Keratinocyte (primary cell): Measurements from ENCODE around the gene ENPP6. TPM values are rescaled to one million over a fixed set of nuclear protein-coding genes. Genes with fewer than 3 reads are reported as not detected.

ENCODE experiments used
- DNase-seq: peaks from one replicate; pipeline ENCODE4 v3.0.0-alpha.2; 2011; ENCODE audit warnings: low read depth, missing footprints, low spot score
- FAIRE-seq: peaks from 2 replicates; lab custom pipeline; 2011; peaks lifted over from hg19 to GRCh38; lab: Jason Lieb, UNC
- H2AFZ ChIP-seq: 2 replicates; pipeline ENCODE4 v1.6.0; 2012; ENCODE audit warnings: low read length, control low read depth, inconsistent platforms; ENCODE audit not compliant: control insufficient read depth
- H3K27ac ChIP-seq: 2 replicates; pipeline ENCODE4 v1.5.1; 2011; ENCODE audit warnings: low read length; ENCODE audit not compliant: control insufficient read depth, insufficient read depth
- H3K27me3 ChIP-seq: 3 replicates; pipeline ENCODE4 v1.6.0; 2011; ENCODE audit warnings: low read length; ENCODE audit not compliant: control insufficient read depth, insufficient read depth; ENCODE audit errors: extremely low read depth
- H3K36me3 ChIP-seq, 2 experiments: 2 replicates in 1 of 2; 3 replicates in 1 of 2; pipeline ENCODE4 v1.5.1; 2011; ENCODE audit warnings: low read length in 2 of 2, mild to moderate bottlenecking in 1 of 2; ENCODE audit not compliant: control insufficient read depth in 2 of 2, insufficient read depth in 2 of 2; ENCODE audit errors: extremely low read depth in 1 of 2
- H3K4me1 ChIP-seq: 3 replicates; pipeline ENCODE4 v1.5.1; 2011; ENCODE audit warnings: low read length; ENCODE audit not compliant: control insufficient read depth, insufficient read depth; ENCODE audit errors: extremely low read depth
- H3K4me2 ChIP-seq: 3 replicates; pipeline ENCODE4 v1.6.0; 2011; ENCODE audit warnings: low read depth, low read length; ENCODE audit not compliant: control insufficient read depth, insufficient read depth; ENCODE audit errors: extremely low read depth
- H3K4me3 ChIP-seq, 3 experiments: fragments of 200-600 bp in 1 of 3; sonication (generic) in 1 of 3; 2 replicates in 2 of 3; 3 replicates in 1 of 3; pipeline ENCODE4 v1.5.1; 2011 to 2016; ENCODE audit warnings: low read length in 3 of 3, mild to moderate bottlenecking in 3 of 3, control low read depth in 2 of 3, inconsistent platforms in 1 of 3, low read depth in 1 of 3, mixed read lengths in 1 of 3, mixed run types in 1 of 3, moderate library complexity in 1 of 3; ENCODE audit not compliant: control insufficient read depth in 2 of 3, insufficient read depth in 2 of 3; ENCODE audit errors: extremely low read depth in 1 of 3
- H3K79me2 ChIP-seq: 2 replicates; pipeline ENCODE4 v1.6.0; 2012; ENCODE audit warnings: low read length; ENCODE audit not compliant: control insufficient read depth, insufficient read depth
- H3K9ac ChIP-seq: 3 replicates; pipeline ENCODE4 v1.6.0; 2011; ENCODE audit warnings: low read length; ENCODE audit not compliant: control insufficient read depth, insufficient read depth; ENCODE audit errors: extremely low read depth
- H3K9me1 ChIP-seq: 3 replicates; pipeline ENCODE4 v1.6.0; 2011; ENCODE audit warnings: low read length; ENCODE audit not compliant: control insufficient read depth, insufficient read depth; ENCODE audit errors: extremely low read depth
- H3K9me3 ChIP-seq: 2 replicates; pipeline ENCODE4 v1.5.1; 2012; ENCODE audit warnings: low read depth, low read length; ENCODE audit not compliant: control insufficient read depth
- H4K20me1 ChIP-seq: 3 replicates; pipeline ENCODE4 v1.6.0; 2011; ENCODE audit warnings: low read length; ENCODE audit not compliant: control insufficient read depth, insufficient read depth; ENCODE audit errors: extremely low read depth
- EZH2 ChIP-seq: IDR thresholded peaks from one replicate; pipeline ENCODE4 v1.6.1; 2012; ENCODE audit warnings: inconsistent platforms, mild to moderate bottlenecking, low read length, moderate library complexity
- dilution Hi-C: fragments of 300-500 bp; cut with MboI; formaldehyde crosslinking; loops from one replicate; pipeline ENCODE4 v1.7.0; 2020; ENCODE audit warnings: low sequenced_read_pairs; ENCODE audit not compliant: extremely low pct_ligation_motif_present
- polyA plus RNA-seq, 5 experiments: library from polyadenylated mRNA; depleted of rRNA in 3 of 5; stranded (reverse) in 3 of 5; stranded (forward) in 1 of 5; unstranded in 1 of 5; fragments of >200 nt; gene quantifications; 1 replicate in 1 of 5; 2 replicates in 3 of 5; 3 replicates in 1 of 5; pipeline versions ENCODE4 v1.2.1 to v1.2.3, GENCODE V29; 2011 to 2012; ENCODE audit warnings: missing spikeins in 2 of 5, low read depth in 1 of 5, low replicate concordance in 1 of 5
- TF ChIP-seq, protein P1 (sequence below), 3 experiments: IDR thresholded peaks in 1 of 3; conservative IDR thresholded peaks in 1 of 3; optimal IDR thresholded peaks in 1 of 3; 2 replicates in 2 of 3; 3 replicates in 1 of 3; pipeline versions ENCODE3 to v1.5.1; 2011; ENCODE audit warnings: low read length in 3 of 3, mild to moderate bottlenecking in 3 of 3, moderate library complexity in 2 of 3, control low read depth in 1 of 3, inconsistent platforms in 1 of 3; ENCODE audit not compliant: insufficient read depth in 2 of 3; ENCODE audit errors: extremely low read depth in 1 of 3

Gene ENPP6
- polyA plus RNA-seq, 1 donor (not counting 4 experiments of a cell fraction or from before 2014, with no cell fraction given): not detected

DNA sequence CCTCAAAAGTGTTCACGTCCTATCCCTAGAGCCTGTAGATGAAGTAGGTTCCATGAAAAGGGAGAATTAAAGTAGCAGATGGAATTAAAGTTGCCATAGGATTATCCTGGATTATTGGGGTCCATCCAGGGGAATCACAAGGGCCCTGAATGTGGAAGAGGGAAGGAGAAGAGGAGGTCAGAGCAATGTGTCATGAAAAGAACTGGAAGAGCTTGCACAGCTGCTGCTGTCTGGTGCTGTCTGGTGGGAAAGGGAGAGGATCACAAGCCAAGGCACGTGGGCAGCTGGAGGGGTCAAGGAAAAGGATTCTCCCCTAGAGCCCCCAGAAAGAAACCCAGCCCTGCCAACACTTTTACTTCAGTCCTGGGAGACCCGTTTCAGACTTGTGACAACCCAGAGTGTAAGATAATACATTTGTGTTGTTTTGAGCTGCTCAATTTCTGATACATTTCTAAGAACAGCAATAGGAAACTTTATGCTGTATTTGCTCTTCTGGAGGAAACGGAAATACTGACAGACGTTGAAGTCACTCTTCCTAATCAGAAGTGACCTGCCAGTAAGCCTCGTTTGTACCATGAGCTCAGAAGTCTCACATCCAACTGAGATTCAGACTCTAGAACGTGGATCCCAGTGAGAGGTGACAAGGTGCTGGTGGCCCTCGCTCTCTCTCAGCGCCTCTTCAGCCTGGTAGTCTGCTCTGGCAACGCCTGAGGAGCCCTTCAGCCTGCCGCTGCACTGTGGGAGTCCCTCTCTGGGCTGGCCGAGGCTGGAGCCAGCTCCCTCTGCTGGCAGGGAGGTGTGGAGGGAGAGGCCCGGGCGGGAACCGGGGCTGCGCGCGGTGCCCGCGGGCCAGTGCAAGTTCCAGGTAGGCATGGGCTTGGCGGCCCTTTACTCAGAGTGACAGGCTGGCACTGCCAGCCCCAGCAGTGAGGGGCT lies 34.7 kb upstream of the ENPP6 start:
- Histone ChIP-seq H3K9ac (no peak overlapping the region), H3K4me2 (no peak overlapping the region), H3K9me1 (no peaks in the 10 kb centered on the region), H3K9me3 (no peaks in the 10 kb centered on the region), H3K4me3 (no peak overlapping the region), H3K27me3 (no peaks in the 10 kb centered on the region), H4K20me1 (no peaks in the 10 kb centered on the region), H3K79me2 (no peaks in the 10 kb centered on the region), H3K27ac (no peak overlapping the region), H3K36me3 (no peaks in the 10 kb centered on the region), H2AFZ (no peak overlapping the region), H3K4me1 (no peaks in the 10 kb centered on the region)
- FAIRE-seq (no peak), DNase-seq (no peak)
- no peak for TF ChIP-seq EZH2
- TF ChIP-seq, protein P1, sequence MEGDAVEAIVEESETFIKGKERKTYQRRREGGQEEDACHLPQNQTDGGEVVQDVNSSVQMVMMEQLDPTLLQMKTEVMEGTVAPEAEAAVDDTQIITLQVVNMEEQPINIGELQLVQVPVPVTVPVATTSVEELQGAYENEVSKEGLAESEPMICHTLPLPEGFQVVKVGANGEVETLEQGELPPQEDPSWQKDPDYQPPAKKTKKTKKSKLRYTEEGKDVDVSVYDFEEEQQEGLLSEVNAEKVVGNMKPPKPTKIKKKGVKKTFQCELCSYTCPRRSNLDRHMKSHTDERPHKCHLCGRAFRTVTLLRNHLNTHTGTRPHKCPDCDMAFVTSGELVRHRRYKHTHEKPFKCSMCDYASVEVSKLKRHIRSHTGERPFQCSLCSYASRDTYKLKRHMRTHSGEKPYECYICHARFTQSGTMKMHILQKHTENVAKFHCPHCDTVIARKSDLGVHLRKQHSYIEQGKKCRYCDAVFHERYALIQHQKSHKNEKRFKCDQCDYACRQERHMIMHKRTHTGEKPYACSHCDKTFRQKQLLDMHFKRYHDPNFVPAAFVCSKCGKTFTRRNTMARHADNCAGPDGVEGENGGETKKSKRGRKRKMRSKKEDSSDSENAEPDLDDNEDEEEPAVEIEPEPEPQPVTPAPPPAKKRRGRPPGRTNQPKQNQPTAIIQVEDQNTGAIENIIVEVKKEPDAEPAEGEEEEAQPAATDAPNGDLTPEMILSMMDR (optimal IDR thresholded peaks at IDR 0.05 in 1 of 3, IDR thresholded peaks at IDR 0.05 in 1 of 3, conservative IDR thresholded peaks at IDR 0.05 in 1 of 3; ENCODE audit: extremely low read depth in 1 of 3, insufficient read depth in 2 of 3, low read length in 3 of 3): no peak
- dilution Hi-C loops: no loop called here

DNA sequence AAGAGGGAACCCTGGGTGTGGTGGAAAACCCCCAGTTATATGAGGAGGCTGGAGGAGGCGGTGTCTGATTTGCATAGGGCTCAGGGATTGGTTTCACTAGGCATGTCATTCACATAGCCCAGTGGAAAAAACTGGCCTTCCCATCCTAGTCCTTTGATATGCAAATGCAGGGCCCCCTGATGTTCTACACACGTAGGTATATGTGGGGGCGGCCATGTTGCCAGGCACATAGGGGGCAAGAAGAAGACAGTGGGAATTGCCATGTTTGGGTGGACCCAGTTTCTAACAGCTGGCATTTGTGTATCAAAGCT lies 34.0 kb upstream of the ENPP6 start:
- Histone ChIP-seq H3K9me3 (no peaks in the 10 kb centered on the region), H3K9ac (no peak overlapping the region), H3K27ac (no peak overlapping the region), H3K36me3 (no peaks in the 10 kb centered on the region), H3K9me1 (no peaks in the 10 kb centered on the region), H3K27me3 (no peaks in the 10 kb centered on the region), H3K4me2 (no peak overlapping the region), H3K79me2 (no peaks in the 10 kb centered on the region), H3K4me1 (no peaks in the 10 kb centered on the region), H3K4me3 (no peak overlapping the region), H2AFZ (no peak overlapping the region), H4K20me1 (no peaks in the 10 kb centered on the region)
- TF ChIP-seq, protein P1 (optimal IDR thresholded peaks at IDR 0.05 in 1 of 3, IDR thresholded peaks at IDR 0.05 in 1 of 3, conservative IDR thresholded peaks at IDR 0.05 in 1 of 3; ENCODE audit: extremely low read depth in 1 of 3, insufficient read depth in 2 of 3, low read length in 3 of 3): no peak
- no peak for TF ChIP-seq EZH2
- no peak for DNase-seq
- FAIRE-seq: no peak
- dilution Hi-C loops: no loop called here
